HG03025 (cell line): ENCODE data around the gene C16orf54.
A peak's percentile ranks its signal among the peaks of the same experiment; 100 is the strongest.
"Not testable (repeated sequence)": the region's sequence is repeated elsewhere in the genome, so short reads cannot be mapped to it uniquely, and the experiment has no call there.

Experiments
- ATAC-seq: cut with Tn5 transposase; IDR thresholded peaks from one replicate; pipeline ENCODE4 v1.9.1; 2021; ENCODE audit warnings: mild to moderate bottlenecking, moderate library complexity; ENCODE audit not compliant: unreplicated experiment, low FRiP score

Gene C16orf54

GRCh38 chr16:29745853-29746345, at the start of gene C16orf54:
Gene C16orf54, minus strand, starts transcription at chr16:29745990. Its CDS starts 1,039 bp downstream, at chr16:29744951.
- ATAC-seq, result peak; percentile 71

GRCh38 chr16:29794231-29794710, 48.5 kb upstream of the C16orf54 start:
- no peak for ATAC-seq

- not testable (repeated sequence) for ATAC-seq
Observed at GRCh38 chr16:29793153-29793552, 47.4 kb upstream of the C16orf54 start.

GRCh38 chr16:29791845-29792807, 46.3 kb upstream of the C16orf54 start:
- ATAC-seq, result no peak

GRCh38 chr16:29790949-29791844, 45.4 kb upstream of the C16orf54 start:
- ATAC-seq, result no peak

- peak; percentile 96 for ATAC-seq
Observed at GRCh38 chr16:29790183-29790948, 44.6 kb upstream of the C16orf54 start, which contains the start of gene KIF22. Gene KIF22, plus strand, starts transcription at chr16:29790751. Its CDS starts 9 bp downstream, at chr16:29790760.

GRCh38 chr16:29789775-29790182, 44.0 kb upstream of the C16orf54 start:
- no peak for ATAC-seq

GRCh38 chr16:29787155-29787554, 41.4 kb upstream of the C16orf54 start:
- ATAC-seq, result not testable (repeated sequence)

GRCh38 chr16:29784901-29785500, 39.2 kb upstream of the C16orf54 start:
- no peak for ATAC-seq

GRCh38 chr16:29784157-29784556, 38.4 kb upstream of the C16orf54 start:
- no peak for ATAC-seq

GRCh38 chr16:29783094-29783953, 37.5 kb upstream of the C16orf54 start:
- not testable (repeated sequence) for ATAC-seq

GRCh38 chr16:29779474-29779873, 33.7 kb upstream of the C16orf54 start:
- no peak for ATAC-seq

GRCh38 chr16:29777576-29778350, 32.0 kb upstream of the C16orf54 start, which contains the start of gene ZG16:
Gene ZG16, plus strand, starts transcription at chr16:29778256. Its CDS starts 1,011 bp downstream, at chr16:29779267.
- no peak for ATAC-seq

GRCh38 chr16:29775742-29776408, 30.1 kb upstream of the C16orf54 start:
- ATAC-seq, result no peak

- no peak for ATAC-seq
Observed at GRCh38 chr16:29774730-29775129, 28.9 kb upstream of the C16orf54 start.

GRCh38 chr16:29772330-29772729, 26.5 kb upstream of the C16orf54 start:
- ATAC-seq, result not testable (repeated sequence)
